K562 treated with DMSO at 1 percent for 12 hours (cell line): ENCODE results near the gene IGFBP4. TPM values are rescaled to one million over a fixed set of nuclear protein-coding genes. Genes with fewer than 3 reads are reported as not detected.

ENCODE experiments used
- total RNA-seq: library from RNA; unstranded; fragments of 300-600 nt; gene quantifications from 2 replicates; pipeline ENCODE4 v1.2.3, GENCODE V29; 2022; ENCODE audit not compliant: insufficient read depth

Gene IGFBP4
- total RNA-seq, result 70.1 and 78.7 TPM in 2 replicates

GRCh38 chr17:40443196-40443987, at the start of gene IGFBP4:
TSS of gene IGFBP4 (plus strand) at chr17:40443450. CDS start at chr17:40443736, 286 bp downstream.

GRCh38 chr17:40417609-40418427, 25.4 kb upstream of the IGFBP4 start, which contains the start of gene TOP2A:
TSS of gene TOP2A (minus strand) at chr17:40417896. CDS start at chr17:40417791, 105 bp downstream.

GRCh38 chr17:40501499-40501911, 58.3 kb downstream of the IGFBP4 start, which contains the start of gene TNS4:
TSS of gene TNS4 (minus strand) at chr17:40501623. CDS start at chr17:40496425, 5,198 bp downstream.

Other genes with a start within 250 kb of the IGFBP4 start
- gene WIPF2, start 224.1 kb upstream of the IGFBP4 start, total RNA-seq, result 5.3 and 17.2 TPM in 2 replicates
- gene CDC6, start 155.6 kb upstream of the IGFBP4 start, total RNA-seq, result 37.4 and 75.2 TPM in 2 replicates
- gene RARA, start 134.3 kb upstream of the IGFBP4 start, total RNA-seq, result 9.3 and 24.9 TPM in 2 replicates
- gene GJD3, start 78.7 kb upstream of the IGFBP4 start, total RNA-seq, result 11.4 and 17.5 TPM in 2 replicates
- 148 and 237 TPM in 2 replicates for gene TOP2A, start 25.6 kb upstream of the IGFBP4 start, total RNA-seq
- gene TNS4, start 58.2 kb downstream of the IGFBP4 start, total RNA-seq, result not detected in 2 replicates
- 0.89 and 1.3 TPM in 2 replicates for gene CCR7, start 122.0 kb downstream of the IGFBP4 start, total RNA-seq
- 40.3 and 83.8 TPM in 2 replicates for gene SMARCE1, start 204.4 kb downstream of the IGFBP4 start, total RNA-seq
- gene KRT222, start 221.7 kb downstream of the IGFBP4 start, total RNA-seq, result not detected in 2 replicates